Loucy (cell line): Measurements from ENCODE around the gene RFTN2.

Experiments
- CTCF ChIP-seq: fragments of 200-600 bp; sonication (generic); conservative IDR thresholded peaks from 2 replicates; pipeline ENCODE4 v1.5.1; 2014; ENCODE audit warnings: mild to moderate bottlenecking, antibody characterized with exemption, low read length
- EZH2phosphoT487 ChIP-seq: fragments of 200-600 bp; IDR thresholded peaks from 2 replicates; pipeline ENCODE4 v1.6.1; 2018; ENCODE audit warnings: antibody characterized with exemption, mild to moderate bottlenecking, moderate library complexity, borderline replicate concordance

GRCh38 chr2:197674060-197674459, 1.3 kb downstream of the RFTN2 start:
- no peak for TF ChIP-seq CTCF
- TF ChIP-seq EZH2phosphoT487 = no peak
